HEK293T (cell line): ENCODE measurements around the gene ZFX.

Experiments
- CTCF ChIA-PET: fragments of 350-600 bp; formaldehyde crosslinking; extraction: SDS; loops from one replicate; lab custom pipeline; 2021; ENCODE audit warnings: antibody characterized with exemption, inconsistent platforms; lab: Yijun Ruan, JAX
- POLR2A ChIA-PET: fragments of 350-600 bp; formaldehyde crosslinking; extraction: SDS; loops from one replicate; lab custom pipeline; 2020; ENCODE audit warnings: antibody characterized with exemption, inconsistent platforms; lab: Yijun Ruan, JAX
- DNase-seq: peaks from one replicate; pipeline ENCODE4 v3.0.0; 2012; ENCODE audit warnings: mixed read lengths; ENCODE audit errors: extremely low spot score
- ARNT ChIP-seq: fragments of 450-650 bp; IDR thresholded peaks from 2 replicates; pipeline ENCODE4 v1.6.1; 2017; ENCODE audit warnings: mild to moderate bottlenecking
- BHLHE40 ChIP-seq: fragments of 450-650 bp; IDR thresholded peaks from 2 replicates; pipeline ENCODE4 v1.6.1; 2016; ENCODE audit warnings: mild to moderate bottlenecking, moderate library complexity, borderline replicate concordance
- CTBP1 ChIP-seq: fragments of 450-650 bp; IDR thresholded peaks from 2 replicates; pipeline ENCODE4 v1.6.1; 2016; ENCODE audit warnings: borderline replicate concordance
- ELF4 ChIP-seq: fragments of 450-650 bp; IDR thresholded peaks from 2 replicates; pipeline ENCODE4 v1.6.1; 2017; ENCODE audit warnings: antibody characterized with exemption
- FOXA1 ChIP-seq: fragments of 450-650 bp; IDR thresholded peaks from 2 replicates; pipeline ENCODE4 v1.6.1; 2016; ENCODE audit warnings: mild to moderate bottlenecking
- FOXK2 ChIP-seq: fragments of 450-650 bp; IDR thresholded peaks from 2 replicates; pipeline ENCODE4 v1.6.1; 2016; ENCODE audit warnings: mild to moderate bottlenecking
- FOXM1 ChIP-seq: fragments of 450-650 bp; IDR thresholded peaks from 2 replicates; pipeline ENCODE4 v1.6.1; 2017; ENCODE audit warnings: mild to moderate bottlenecking, borderline replicate concordance
- HDGF ChIP-seq: fragments of 450-650 bp; IDR thresholded peaks from 2 replicates; pipeline ENCODE4 v1.6.1; 2017; ENCODE audit warnings: antibody characterized with exemption, borderline replicate concordance
- L3MBTL2 ChIP-seq: fragments of 450-650 bp; conservative IDR thresholded peaks from 2 replicates; pipeline ENCODE4 v1.6.1; 2016; ENCODE audit warnings: mild to moderate bottlenecking
- LEF1 ChIP-seq: fragments of 450-650 bp; IDR thresholded peaks from 2 replicates; pipeline ENCODE4 v1.6.1; 2017; ENCODE audit warnings: mild to moderate bottlenecking, borderline replicate concordance
- NFRKB ChIP-seq: fragments of 450-650 bp; IDR thresholded peaks from 2 replicates; pipeline ENCODE4 v1.6.1; 2016; ENCODE audit warnings: mild to moderate bottlenecking, moderate library complexity
- PKNOX1 ChIP-seq: fragments of 450-650 bp; IDR thresholded peaks from 2 replicates; pipeline ENCODE4 v1.6.1; 2016
- SP1 ChIP-seq: fragments of 450-650 bp; IDR thresholded peaks from 2 replicates; pipeline ENCODE4 v1.6.1; 2017
- SUZ12 ChIP-seq: fragments of 450-650 bp; IDR thresholded peaks from 2 replicates; pipeline ENCODE4 v1.6.1; 2016; ENCODE audit warnings: mild to moderate bottlenecking
- TARDBP ChIP-seq: fragments of 450-650 bp; IDR thresholded peaks from 2 replicates; pipeline ENCODE4 v1.6.1; 2016
- ZNF384 ChIP-seq: fragments of 450-650 bp; IDR thresholded peaks from 2 replicates; pipeline ENCODE4 v1.6.1; 2016

The ZFX gene

GRCh38 chrX:24221872-24222271, 72.3 kb downstream of the ZFX start:
- POLR2A ChIA-PET, result no interaction called here
- CTCF ChIA-PET, result no interaction called here
- TF ChIP-seq FOXM1, result no peak
- TF ChIP-seq ARNT, result no peak
- no peak for TF ChIP-seq PKNOX1
- TF ChIP-seq SP1, result no peak
- no peak for TF ChIP-seq HDGF
- no peak for TF ChIP-seq ZNF384
- TF ChIP-seq CTBP1, result no peak
- TF ChIP-seq SUZ12, result no peak
- TF ChIP-seq LEF1, result no peak
- TF ChIP-seq TARDBP, result no peak
- TF ChIP-seq NFRKB, result no peak
- TF ChIP-seq FOXK2, result no peak
- no peak for TF ChIP-seq ELF4
- no peak for TF ChIP-seq FOXA1
- TF ChIP-seq BHLHE40, result no peak
- no peak for TF ChIP-seq L3MBTL2
- DNase-seq, result no peak

- ChIA-PET CTCF (no interaction called here), POLR2A (no interaction called here)
- DNase-seq, result no peak
- TF ChIP-seq ZNF384, result no peak
Measured at GRCh38 chrX:24225265-24225664, 75.7 kb downstream of the ZFX start.

GRCh38 chrX:24226176-24226575, 76.6 kb downstream of the ZFX start:
- no peak for DNase-seq
- CTCF ChIA-PET, result no interaction called here
- TF ChIP-seq LEF1 (no peak), FOXK2 (no peak), PKNOX1 (no peak), NFRKB (no peak)
- POLR2A ChIA-PET, result no interaction called here

- no peak for TF ChIP-seq ARNT
- no peak for TF ChIP-seq SUZ12
- TF ChIP-seq ZNF384, result no peak
- no peak for TF ChIP-seq CTBP1
- no peak for TF ChIP-seq NFRKB
- TF ChIP-seq FOXA1, result no peak
- TF ChIP-seq FOXK2, result no peak
- TF ChIP-seq FOXM1, result no peak
- no peak for TF ChIP-seq LEF1
- no peak for TF ChIP-seq ELF4
- no peak for TF ChIP-seq L3MBTL2
- TF ChIP-seq PKNOX1, result no peak
- TF ChIP-seq TARDBP, result no peak
- TF ChIP-seq BHLHE40, result no peak
- no peak for TF ChIP-seq HDGF
- no peak for TF ChIP-seq SP1
- POLR2A ChIA-PET, result no interaction called here
- CTCF ChIA-PET, result interaction anchor here (0.6 to 0.8 kb wide), 3 partner anchors 14 to 69 kb away, joined by 3 to 5 read pairs (median 4); no protein-coding TSS in a partner anchor
- DNase-seq, result no peak
Measured at GRCh38 chrX:24228596-24228995, 79.1 kb downstream of the ZFX start.

GRCh38 chrX:24229400-24229879, 79.9 kb downstream of the ZFX start:
- TF ChIP-seq ARNT, result no peak
- no peak for TF ChIP-seq CTBP1
- TF ChIP-seq ZNF384, result no peak
- TF ChIP-seq TARDBP, result no peak
- no peak for TF ChIP-seq FOXA1
- no peak for TF ChIP-seq SUZ12
- TF ChIP-seq FOXM1, result no peak
- TF ChIP-seq FOXK2, result no peak
- TF ChIP-seq LEF1, result no peak
- no peak for TF ChIP-seq PKNOX1
- TF ChIP-seq L3MBTL2, result no peak
- TF ChIP-seq BHLHE40, result no peak
- no peak for TF ChIP-seq SP1
- no peak for TF ChIP-seq HDGF
- ChIA-PET CTCF (interaction anchor here (0.6 to 0.8 kb wide), 2 partner anchors 13 to 82 kb away, joined by 3 to 4 read pairs; no protein-coding TSS in a partner anchor), POLR2A (no interaction called here)
- DNase-seq, result no peak

- DNase-seq, result no peak
- TF ChIP-seq HDGF (no peak), BHLHE40 (no peak), SUZ12 (no peak), TARDBP (no peak), CTBP1 (no peak)
- POLR2A ChIA-PET, result no interaction called here
- CTCF ChIA-PET, result interaction anchor here (0.6 kb wide), 2 partner anchors 82 to 175 kb away, joined by 3 read pairs; partner anchors contain the start of gene EIF2S3
Measured at GRCh38 chrX:24229976-24230375, 80.4 kb downstream of the ZFX start.
